ENCODE results near the gene RALGAPA1. TPM values are rescaled to one million over a fixed set of nuclear protein-coding genes. Genes with fewer than 3 reads are reported as not detected.
A peak's percentile ranks its signal among the peaks of the same experiment; 100 is the strongest.
"Not testable (repeated sequence)": the region's sequence is repeated elsewhere in the genome, so short reads cannot be mapped to it uniquely, and the experiment has no call there.

Gene RALGAPA1
- total RNA-seq, 4 donors from 2014 or later: 81.9 to 113 (median 99.6) TPM

DNA sequence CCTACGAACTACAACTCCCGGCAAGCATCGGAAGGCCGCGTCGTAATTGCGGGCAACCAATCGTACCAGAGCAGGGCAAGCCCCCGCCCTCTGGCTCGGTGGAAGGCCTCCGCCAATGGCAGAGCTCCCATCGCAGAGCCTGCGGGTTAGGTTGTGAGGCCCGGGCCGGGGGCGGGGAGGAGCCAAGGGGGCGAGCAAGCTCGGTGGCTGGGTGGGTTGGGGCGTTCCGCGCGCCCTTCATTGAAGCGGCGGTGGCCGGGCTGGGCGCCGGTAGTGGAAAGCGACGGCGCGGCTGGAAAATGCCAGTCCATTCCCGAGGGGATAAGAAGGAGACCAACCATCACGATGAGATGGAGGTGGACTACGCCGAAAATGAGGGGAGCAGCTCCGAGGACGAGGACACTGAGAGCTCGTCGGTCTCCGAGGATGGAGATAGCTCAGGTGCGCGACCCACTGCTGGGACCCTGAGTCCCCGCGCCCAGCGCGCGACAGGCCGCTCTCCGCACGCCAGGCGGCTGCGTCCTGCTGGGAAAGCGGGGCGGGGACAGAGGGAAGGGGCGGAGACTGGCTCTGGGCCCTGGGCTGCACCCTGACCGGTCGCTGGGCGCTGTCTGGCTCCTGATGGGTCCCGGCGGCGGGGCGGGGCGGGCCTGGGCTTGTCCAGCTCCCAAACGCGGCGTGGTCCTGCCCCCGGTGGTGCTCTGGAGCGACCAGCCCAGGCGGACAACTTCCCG is 17.3 kb upstream of the RALGAPA1 start, which contains the start of gene BRMS1L:
BRMS1L (plus strand) TSS at position 121 of the 734 bp plus-strand sequence; CDS start at position 300, 179 bp downstream.
- Histone ChIP-seq H3K9me3 (no peaks in the 10 kb centered on the region), H3K27ac (peak within 1 kb of the TSS; percentile 97 to 100 (median 98)), H3K4me3 (peak within 1 kb of the TSS; percentile 61 to 97 (median 82)), H3K4me1 (peaks cover 0 to 15% (median 3%) of the 10 kb centered on the region in 4 donors), H3K27me3 (no peaks in the 10 kb centered on the region), H3K36me3 (peaks cover 0 to 2% (median 0%) of the 10 kb centered on the region in 3 donors)
- TF ChIP-seq EP300 (IDR thresholded peaks at IDR 0.05): peak; percentile 52 to 97
- peak; percentile 81 to 85 for TF ChIP-seq POLR2A (IDR thresholded peaks at IDR 0.05)
- TF ChIP-seq, protein P1, sequence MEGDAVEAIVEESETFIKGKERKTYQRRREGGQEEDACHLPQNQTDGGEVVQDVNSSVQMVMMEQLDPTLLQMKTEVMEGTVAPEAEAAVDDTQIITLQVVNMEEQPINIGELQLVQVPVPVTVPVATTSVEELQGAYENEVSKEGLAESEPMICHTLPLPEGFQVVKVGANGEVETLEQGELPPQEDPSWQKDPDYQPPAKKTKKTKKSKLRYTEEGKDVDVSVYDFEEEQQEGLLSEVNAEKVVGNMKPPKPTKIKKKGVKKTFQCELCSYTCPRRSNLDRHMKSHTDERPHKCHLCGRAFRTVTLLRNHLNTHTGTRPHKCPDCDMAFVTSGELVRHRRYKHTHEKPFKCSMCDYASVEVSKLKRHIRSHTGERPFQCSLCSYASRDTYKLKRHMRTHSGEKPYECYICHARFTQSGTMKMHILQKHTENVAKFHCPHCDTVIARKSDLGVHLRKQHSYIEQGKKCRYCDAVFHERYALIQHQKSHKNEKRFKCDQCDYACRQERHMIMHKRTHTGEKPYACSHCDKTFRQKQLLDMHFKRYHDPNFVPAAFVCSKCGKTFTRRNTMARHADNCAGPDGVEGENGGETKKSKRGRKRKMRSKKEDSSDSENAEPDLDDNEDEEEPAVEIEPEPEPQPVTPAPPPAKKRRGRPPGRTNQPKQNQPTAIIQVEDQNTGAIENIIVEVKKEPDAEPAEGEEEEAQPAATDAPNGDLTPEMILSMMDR (IDR thresholded peaks at IDR 0.05): peak in 4 of 5 experiments; percentile 7 to 41 (median 26)
- peak; percentile 95 to 96 for DNase-seq (ENCODE audit: low spot score in 2 of 2)
- 0% methylated on average over 39 to 43 of the region's 70 CpGs for WGBS, 2 donors

DNA sequence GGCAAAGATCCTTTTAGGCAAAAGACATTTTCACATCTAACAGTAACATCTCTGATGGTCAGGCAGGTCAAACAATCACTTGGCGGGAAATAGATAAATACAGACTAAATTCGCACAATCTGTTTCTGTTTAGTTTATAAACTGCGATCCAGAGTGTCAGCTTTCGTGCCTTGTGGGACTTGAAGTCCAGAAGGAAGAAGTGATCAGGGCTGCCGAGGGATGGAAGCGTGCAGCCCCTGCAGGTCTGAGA is 16.8 kb upstream of the RALGAPA1 start:
- TF ChIP-seq POLR2A (IDR thresholded peaks at IDR 0.05) (no peak), EP300 (IDR thresholded peaks at IDR 0.05) (no peak)
- H3K27me3 ChIP-seq: no peaks in the 10 kb centered on the region
- DNase-seq (ENCODE audit: low spot score in 2 of 2): no peak
- WGBS, 2 donors: 0% methylated on average over 6 of the region's 6 CpGs
- H3K36me3 ChIP-seq: no peaks in the 10 kb centered on the region
- peak overlapping the region; percentile 97 to 100 (median 98) for H3K27ac ChIP-seq
- H3K4me1 ChIP-seq: peaks cover 0 to 15% (median 3%) of the 10 kb centered on the region in 4 donors
- H3K4me3 ChIP-seq: peak overlapping the region; percentile 37 to 97 (median 82)
- no peaks in the 10 kb centered on the region for H3K9me3 ChIP-seq

DNA sequence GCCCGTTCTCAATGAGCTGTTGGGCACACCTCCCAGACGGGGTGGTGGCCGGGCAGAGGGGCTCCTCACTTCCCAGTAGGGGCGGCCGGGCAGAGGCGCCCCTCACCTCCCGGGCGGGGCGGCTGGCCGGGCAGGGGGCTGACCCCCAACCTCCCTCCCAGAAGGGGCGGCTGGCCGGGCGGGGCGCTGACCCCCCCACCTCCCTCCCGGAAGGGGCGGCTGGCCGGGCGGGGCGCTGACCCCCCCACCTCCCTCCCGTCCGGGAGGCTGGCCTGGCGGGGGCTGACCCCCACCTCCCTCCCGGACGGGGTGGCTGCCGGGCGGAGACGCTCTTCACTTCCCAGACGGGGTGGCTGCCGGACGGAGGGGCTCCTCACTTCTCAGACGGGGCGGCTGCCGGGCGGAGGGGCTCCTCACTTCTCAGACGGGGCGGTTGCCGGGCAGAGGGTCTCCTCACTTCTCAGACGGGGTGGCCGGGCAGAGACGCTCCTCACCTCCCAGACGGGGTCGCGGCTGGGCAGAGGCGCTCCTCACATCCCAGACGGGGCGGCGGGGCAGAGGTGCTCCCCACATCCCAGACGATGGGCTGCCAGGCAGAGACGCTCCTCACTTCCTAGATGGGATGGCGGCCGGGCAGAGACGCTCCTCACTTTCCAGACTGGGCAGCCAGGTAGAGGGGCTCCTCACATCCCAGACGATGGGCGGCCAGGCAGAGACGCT is 15.5 kb upstream of the RALGAPA1 start:
- H3K27ac ChIP-seq; H3K4me3 ChIP-seq; H3K9me3 ChIP-seq; DNase-seq (ENCODE audit: low spot score in 2 of 2); H3K36me3 ChIP-seq; H3K27me3 ChIP-seq: not testable (repeated sequence)
- 84% methylated on average over 7 of the region's 55 CpGs; no CpG with 5 or more reads in 1 of the 2 donors for WGBS, 2 donors
- peaks cover 0 to 15% (median 3%) of the 10 kb centered on the region in 4 donors for H3K4me1 ChIP-seq

DNA sequence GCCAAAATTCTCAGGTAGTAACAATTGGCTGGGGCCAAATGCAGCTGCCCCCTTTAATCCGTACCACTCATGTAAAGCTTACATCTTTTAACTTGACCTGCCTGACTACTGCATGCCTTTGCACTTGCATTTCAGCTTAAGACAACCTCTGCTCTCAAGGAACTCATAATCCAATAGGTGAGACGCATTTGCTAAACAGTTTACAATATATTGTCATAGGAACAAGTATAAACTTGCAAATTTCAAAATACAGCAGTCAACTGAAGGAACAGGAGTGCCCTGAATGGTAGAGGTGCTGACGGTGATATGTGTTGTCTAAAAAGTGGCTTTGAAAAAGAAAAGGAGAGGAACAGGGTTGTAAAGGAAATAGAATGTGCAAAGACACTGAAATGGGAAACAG is 13.4 kb upstream of the RALGAPA1 start:
- no peaks in the 10 kb centered on the region for H3K36me3 ChIP-seq
- H3K9me3 ChIP-seq: no peaks in the 10 kb centered on the region
- H3K27me3 ChIP-seq: no peaks in the 10 kb centered on the region
- no peak overlapping the region for H3K4me3 ChIP-seq
- peaks cover 0 to 12% (median 2%) of the 10 kb centered on the region in 4 donors for H3K4me1 ChIP-seq
- DNase-seq (ENCODE audit: low spot score in 2 of 2): no peak
- no peak for TF ChIP-seq POLR2A (IDR thresholded peaks at IDR 0.05)
- TF ChIP-seq, protein P1 (IDR thresholded peaks at IDR 0.05): no peak
- no peak for TF ChIP-seq EP300 (IDR thresholded peaks at IDR 0.05)
- WGBS, 2 donors: 82 to 88% methylated on average over 3 of the region's 3 CpGs
- H3K27ac ChIP-seq: no peak overlapping the region

DNA sequence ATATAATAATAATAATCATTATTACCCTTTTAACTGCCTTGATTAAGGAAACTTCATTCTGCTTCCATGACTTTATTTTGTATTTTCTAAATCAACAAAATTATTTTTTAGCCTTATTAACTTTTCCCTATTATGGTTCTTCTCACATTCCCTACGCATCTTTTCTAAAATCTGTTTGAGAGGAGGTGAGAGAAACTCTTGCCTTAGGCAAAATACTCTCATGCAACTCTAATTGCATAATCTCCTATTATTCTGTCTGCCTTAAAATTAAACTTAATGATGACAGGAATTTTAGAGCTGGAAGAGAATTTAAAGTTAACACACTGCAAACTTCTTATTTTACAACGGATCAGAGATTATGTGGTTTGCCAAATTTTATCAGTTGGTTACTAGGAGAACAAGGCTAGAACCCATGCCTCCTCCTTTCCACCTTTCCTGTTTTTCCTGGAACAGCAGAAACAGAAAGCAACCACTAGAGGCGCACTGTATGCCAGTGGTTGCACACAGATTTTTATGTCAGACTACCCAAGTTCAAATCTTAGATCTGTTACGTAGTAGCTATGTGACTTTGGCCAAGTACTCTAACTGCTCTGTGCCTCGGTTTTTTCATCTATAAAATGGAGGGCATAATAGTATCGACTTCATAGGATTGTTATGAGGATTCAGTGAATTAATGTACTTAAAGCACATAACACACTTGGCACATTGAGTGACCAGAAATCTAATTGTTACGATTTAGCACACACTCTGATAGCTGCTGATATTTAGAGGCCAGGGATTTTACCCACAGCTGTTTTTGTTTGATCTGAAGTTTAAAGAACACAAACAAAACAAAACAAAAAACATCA is 12.7 kb upstream of the RALGAPA1 start:
- no peak for DNase-seq (ENCODE audit: low spot score in 2 of 2)
- H3K9me3 ChIP-seq: no peaks in the 10 kb centered on the region
- H3K4me3 ChIP-seq: no peak overlapping the region
- 24 to 30% methylated on average over 7 of the region's 7 CpGs for WGBS, 2 donors
- TF ChIP-seq, protein P1 (IDR thresholded peaks at IDR 0.05): peak; percentile 37 to 66 (median 51)
- TF ChIP-seq EP300 (IDR thresholded peaks at IDR 0.05): no peak
- no peak overlapping the region for H3K27ac ChIP-seq
- peaks cover 0 to 6% (median 0%) of the 10 kb centered on the region in 4 donors for H3K4me1 ChIP-seq
- H3K36me3 ChIP-seq: no peaks in the 10 kb centered on the region
- H3K27me3 ChIP-seq: no peaks in the 10 kb centered on the region
